ENCODE measurements around the gene SCGB2B2. TPM values are rescaled to one million over a fixed set of nuclear protein-coding genes. Genes with fewer than 3 reads are reported as not detected.
A peak's percentile ranks its signal among the peaks of the same experiment; 100 is the strongest.
"Not testable (repeated sequence)": the region's sequence is repeated elsewhere in the genome, so short reads cannot be mapped to it uniquely, and the experiment has no call there.

The SCGB2B2 gene
- total RNA-seq, 1 experiment from 2014 or later = 0.20 TPM

DNA sequence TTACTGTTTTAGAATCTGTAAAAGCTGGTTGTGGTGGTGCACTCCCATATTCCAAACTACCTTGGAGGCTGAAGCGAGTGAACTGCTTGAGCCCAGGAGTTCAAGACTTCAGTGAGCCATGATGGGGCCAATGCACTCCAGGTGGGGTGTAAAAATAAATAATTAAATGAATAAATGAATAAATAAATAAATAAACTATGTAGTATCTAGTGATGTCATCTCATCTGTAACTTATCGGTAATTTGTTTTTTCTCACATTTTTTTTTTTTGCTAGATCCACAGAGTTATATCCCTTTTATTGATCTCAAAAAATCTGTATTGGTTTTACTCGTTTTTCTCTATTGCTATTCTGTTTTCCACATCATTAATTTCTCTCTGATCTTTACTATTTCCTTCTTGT, 5.0 kb downstream of the SCGB2B2 start:
- DNase-seq (ENCODE audit: low spot score) (no peak), ATAC-seq (no peak)
- ChIA-PET CTCF (no interaction called here), POLR2A (no interaction called here)
- Mint-ChIP-seq H3K27ac (no peak overlapping the region), H3K9me3 (peaks cover 4% of the 10 kb centered on the region), H3K36me3 (no peaks in the 10 kb centered on the region), H3K27me3 (ENCODE audit: low read depth) (peaks cover 21% of the 10 kb centered on the region), H3K4me3 (no peak overlapping the region), H3K4me1 (peaks cover 15% of the 10 kb centered on the region)
- TF ChIP-seq, protein P1, sequence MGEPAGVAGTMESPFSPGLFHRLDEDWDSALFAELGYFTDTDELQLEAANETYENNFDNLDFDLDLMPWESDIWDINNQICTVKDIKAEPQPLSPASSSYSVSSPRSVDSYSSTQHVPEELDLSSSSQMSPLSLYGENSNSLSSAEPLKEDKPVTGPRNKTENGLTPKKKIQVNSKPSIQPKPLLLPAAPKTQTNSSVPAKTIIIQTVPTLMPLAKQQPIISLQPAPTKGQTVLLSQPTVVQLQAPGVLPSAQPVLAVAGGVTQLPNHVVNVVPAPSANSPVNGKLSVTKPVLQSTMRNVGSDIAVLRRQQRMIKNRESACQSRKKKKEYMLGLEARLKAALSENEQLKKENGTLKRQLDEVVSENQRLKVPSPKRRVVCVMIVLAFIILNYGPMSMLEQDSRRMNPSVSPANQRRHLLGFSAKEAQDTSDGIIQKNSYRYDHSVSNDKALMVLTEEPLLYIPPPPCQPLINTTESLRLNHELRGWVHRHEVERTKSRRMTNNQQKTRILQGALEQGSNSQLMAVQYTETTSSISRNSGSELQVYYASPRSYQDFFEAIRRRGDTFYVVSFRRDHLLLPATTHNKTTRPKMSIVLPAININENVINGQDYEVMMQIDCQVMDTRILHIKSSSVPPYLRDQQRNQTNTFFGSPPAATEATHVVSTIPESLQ (CRISPR knock-in tag; IDR thresholded peaks at IDR 0.05) = no peak
- no peak for TF ChIP-seq ZNF317 (CRISPR knock-in tag; IDR thresholded peaks at IDR 0.05; ENCODE audit: borderline replicate concordance, low read depth)
- no peak for TF ChIP-seq SP1 (CRISPR knock-in tag; conservative IDR thresholded peaks at IDR 0.05)
- no peak for TF ChIP-seq ZNF423 (CRISPR knock-in tag; IDR thresholded peaks at IDR 0.05)
- TF ChIP-seq NFATC4 (CRISPR knock-in tag; IDR thresholded peaks at IDR 0.05) = no peak
- no peak for TF ChIP-seq JUN (CRISPR knock-in tag; IDR thresholded peaks at IDR 0.05)
- no peak for TF ChIP-seq TEAD4 (CRISPR knock-in tag; IDR thresholded peaks at IDR 0.05)
- no peak for TF ChIP-seq NFYB (CRISPR knock-in tag; conservative IDR thresholded peaks at IDR 0.05; ENCODE audit: low read depth)
- TF ChIP-seq ZNF425 (CRISPR knock-in tag; conservative IDR thresholded peaks at IDR 0.05) = no peak
- no peak for TF ChIP-seq ZNF138 (CRISPR knock-in tag; conservative IDR thresholded peaks at IDR 0.05)
- TF ChIP-seq TCF7 (CRISPR knock-in tag; IDR thresholded peaks at IDR 0.05; ENCODE audit: low read depth) = no peak
- no peak for TF ChIP-seq ZNF232 (CRISPR knock-in tag; IDR thresholded peaks at IDR 0.05)

DNA sequence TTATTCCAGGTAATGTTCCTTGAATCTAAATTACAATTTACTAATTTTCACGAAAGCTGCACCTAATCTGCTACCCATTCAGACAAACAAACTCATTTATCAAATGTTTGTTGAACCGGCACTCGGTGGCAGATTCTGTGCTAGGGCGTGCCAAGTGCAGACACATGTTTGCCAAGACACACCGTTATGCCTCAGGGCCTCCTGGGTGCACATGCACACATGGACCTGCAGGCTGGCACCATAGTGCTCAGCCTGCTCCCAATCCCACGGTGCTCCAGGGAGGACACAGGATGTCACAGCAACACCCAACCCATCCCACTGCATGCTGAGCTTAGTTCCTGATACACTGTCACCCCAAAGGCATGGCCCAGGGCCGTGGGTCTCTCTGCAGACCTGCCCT, 7.7 kb downstream of the SCGB2B2 start:
- POLR2A ChIA-PET = no interaction called here
- Mint-ChIP-seq H3K4me3 (no peak overlapping the region), H3K9me3 (no peaks in the 10 kb centered on the region), H3K4me1 (peaks cover 16% of the 10 kb centered on the region), H3K27ac (no peak overlapping the region), H3K36me3 (no peaks in the 10 kb centered on the region), H3K27me3 (ENCODE audit: low read depth) (peaks cover 10% of the 10 kb centered on the region)
- CTCF ChIA-PET = no interaction called here
- ATAC-seq (no peak), DNase-seq (ENCODE audit: low spot score) (no peak)
- TF ChIP-seq MYBL2 (CRISPR knock-in tag; IDR thresholded peaks at IDR 0.05) (no peak), ZBTB21 (CRISPR knock-in tag; IDR thresholded peaks at IDR 0.05; ENCODE audit: borderline replicate concordance) (no peak), NR1H2 (CRISPR knock-in tag; IDR thresholded peaks at IDR 0.05) (no peak), TEAD1 (CRISPR knock-in tag; IDR thresholded peaks at IDR 0.05) (no peak), HMGA2 (CRISPR knock-in tag; IDR thresholded peaks at IDR 0.05) (no peak), ATF2 (CRISPR knock-in tag; IDR thresholded peaks at IDR 0.05; ENCODE audit: borderline replicate concordance, low read depth) (no peak), GABPB1 (CRISPR knock-in tag; IDR thresholded peaks at IDR 0.05) (no peak)

DNA sequence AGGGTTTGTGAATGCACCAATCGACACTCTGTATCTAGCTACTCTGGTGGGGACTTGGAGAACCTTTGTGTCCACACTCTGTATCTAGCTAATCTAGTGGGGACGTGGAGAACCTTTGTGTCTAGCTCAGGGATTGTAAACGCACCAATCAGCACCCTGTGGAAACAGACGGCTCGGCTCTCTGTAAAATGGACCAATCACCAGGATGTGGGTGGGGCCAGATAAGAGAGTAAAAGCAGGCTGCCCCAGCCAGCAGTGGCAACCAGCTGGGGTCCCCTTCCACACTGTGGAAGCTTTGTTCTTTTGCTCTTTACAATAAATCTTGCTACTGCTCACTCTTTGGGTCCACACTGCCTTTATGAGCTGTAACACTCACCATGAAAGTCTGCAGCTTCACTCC, 8.3 kb downstream of the SCGB2B2 start:
- peak; percentile 49; the same call in 1 of the 2 replicates for TF ChIP-seq NFYB (CRISPR knock-in tag; conservative IDR thresholded peaks at IDR 0.05; ENCODE audit: low read depth)
- H3K36me3 Mint-ChIP-seq; H3K27me3 Mint-ChIP-seq (ENCODE audit: low read depth); ATAC-seq; POLR2A ChIA-PET; H3K27ac Mint-ChIP-seq; DNase-seq (ENCODE audit: low spot score); H3K4me3 Mint-ChIP-seq; H3K9me3 Mint-ChIP-seq: not testable (repeated sequence)
- H3K4me1 Mint-ChIP-seq = peaks cover 16% of the 10 kb centered on the region
- CTCF ChIA-PET = interaction anchor here (1.5 kb wide), 1 partner anchor 9 kb away, joined by 5 read pairs; the partner anchor contains the start of gene ZNF302

GRCh38 chr19:34668077-34668689, 8.8 kb downstream of the SCGB2B2 start:
- not testable (repeated sequence) for H3K9me3 Mint-ChIP-seq

More at GRCh38 chr19:34668077-34668689, 8.8 kb downstream of the SCGB2B2 start:
- H3K36me3 Mint-ChIP-seq; DNase-seq (ENCODE audit: low spot score); H3K27me3 Mint-ChIP-seq (ENCODE audit: low read depth); H3K4me3 Mint-ChIP-seq; ATAC-seq; POLR2A ChIA-PET; H3K27ac Mint-ChIP-seq: not testable (repeated sequence)
- CTCF ChIA-PET = interaction anchor here (1.5 kb wide), 1 partner anchor 9 kb away, joined by 5 read pairs; the partner anchor contains the start of gene ZNF302
- H3K4me1 Mint-ChIP-seq = peaks cover 18% of the 10 kb centered on the region
